Measurements from ENCODE around the gene ELFN1.

- TF ChIP-seq CTCF (IDR thresholded peaks at IDR 0.05; ENCODE audit: insufficient read depth, low read length) (no peak), REST (IDR thresholded peaks at IDR 0.05; ENCODE audit: insufficient replicate concordance, low read depth) (no peak), SPI1 (IDR thresholded peaks at IDR 0.05; ENCODE audit: borderline replicate concordance, low read depth) (no peak)
Measured at GRCh38 chr7:1639532-1640175, 30.4 kb upstream of the ELFN1 start.
